ENCODE measurements around the gene PTBP3.
A peak's percentile ranks its signal among the peaks of the same experiment; 100 is the strongest.
"Not testable (repeated sequence)": the region's sequence is repeated elsewhere in the genome, so short reads cannot be mapped to it uniquely, and the experiment has no call there.

Gene PTBP3, protein sequence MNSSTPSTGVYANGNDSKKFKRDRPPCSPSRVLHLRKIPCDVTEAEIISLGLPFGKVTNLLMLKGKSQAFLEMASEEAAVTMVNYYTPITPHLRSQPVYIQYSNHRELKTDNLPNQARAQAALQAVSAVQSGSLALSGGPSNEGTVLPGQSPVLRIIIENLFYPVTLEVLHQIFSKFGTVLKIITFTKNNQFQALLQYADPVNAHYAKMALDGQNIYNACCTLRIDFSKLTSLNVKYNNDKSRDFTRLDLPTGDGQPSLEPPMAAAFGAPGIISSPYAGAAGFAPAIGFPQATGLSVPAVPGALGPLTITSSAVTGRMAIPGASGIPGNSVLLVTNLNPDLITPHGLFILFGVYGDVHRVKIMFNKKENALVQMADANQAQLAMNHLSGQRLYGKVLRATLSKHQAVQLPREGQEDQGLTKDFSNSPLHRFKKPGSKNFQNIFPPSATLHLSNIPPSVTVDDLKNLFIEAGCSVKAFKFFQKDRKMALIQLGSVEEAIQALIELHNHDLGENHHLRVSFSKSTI

GRCh38 chr9:112332977-112333638 is at the start of gene PTBP3:
TSS of gene PTBP3 (minus strand) at chr9:112333619. CDS start at chr9:112297865, 35,754 bp downstream.
- peak; percentile 83 for DNase-seq (ENCODE audit: low spot score)

DNA sequence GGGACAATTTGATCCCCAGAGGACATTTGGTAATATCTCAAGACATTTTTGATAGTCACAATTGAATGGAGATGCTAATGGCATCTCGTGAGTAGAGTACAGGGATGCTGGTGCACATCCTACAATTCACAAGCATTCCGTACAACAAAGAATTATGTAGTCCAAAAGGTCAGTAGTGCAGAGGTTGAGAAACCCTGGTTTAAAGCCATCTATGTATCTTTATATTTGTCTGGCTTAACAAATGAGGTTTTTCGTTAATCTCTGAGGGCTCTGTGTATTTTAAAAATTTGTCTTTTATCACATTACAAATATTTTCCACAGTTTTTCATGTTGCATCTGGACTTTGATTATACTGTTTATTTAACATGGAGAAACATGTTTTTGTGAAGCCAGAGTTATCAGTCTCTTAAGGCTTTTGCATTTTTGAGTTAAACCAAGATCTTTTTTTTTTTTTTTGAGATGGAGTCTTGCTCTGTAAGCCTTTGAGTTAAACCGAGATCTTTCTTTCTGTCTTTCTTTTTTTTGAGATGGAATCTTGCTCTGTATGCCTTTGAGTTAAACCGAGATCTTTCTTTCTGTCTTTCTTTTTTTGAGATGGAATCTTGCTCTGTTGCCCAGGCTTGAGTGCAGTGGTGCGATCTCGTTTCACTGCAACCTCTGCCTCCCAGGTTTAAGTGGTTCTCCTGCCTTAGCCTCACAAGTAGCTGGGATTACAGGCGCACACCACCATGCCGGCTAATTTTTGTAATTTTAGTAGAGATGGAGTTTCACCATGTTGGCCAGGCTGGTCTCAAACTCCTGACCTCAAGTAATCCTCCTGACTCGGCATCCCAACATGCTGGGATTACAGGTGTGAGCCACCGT is 49.3 kb upstream of the PTBP3 start:
- DNase-seq (ENCODE audit: low spot score): no peak

GRCh38 chr9:112382066-112382465 is 48.6 kb upstream of the PTBP3 start:
- DNase-seq (ENCODE audit: low spot score): no peak

- DNase-seq (ENCODE audit: low spot score): peak; percentile 23
These were observed 47.4 kb upstream of the PTBP3 start for GRCh38 chr9:112380825-112381221.

DNA sequence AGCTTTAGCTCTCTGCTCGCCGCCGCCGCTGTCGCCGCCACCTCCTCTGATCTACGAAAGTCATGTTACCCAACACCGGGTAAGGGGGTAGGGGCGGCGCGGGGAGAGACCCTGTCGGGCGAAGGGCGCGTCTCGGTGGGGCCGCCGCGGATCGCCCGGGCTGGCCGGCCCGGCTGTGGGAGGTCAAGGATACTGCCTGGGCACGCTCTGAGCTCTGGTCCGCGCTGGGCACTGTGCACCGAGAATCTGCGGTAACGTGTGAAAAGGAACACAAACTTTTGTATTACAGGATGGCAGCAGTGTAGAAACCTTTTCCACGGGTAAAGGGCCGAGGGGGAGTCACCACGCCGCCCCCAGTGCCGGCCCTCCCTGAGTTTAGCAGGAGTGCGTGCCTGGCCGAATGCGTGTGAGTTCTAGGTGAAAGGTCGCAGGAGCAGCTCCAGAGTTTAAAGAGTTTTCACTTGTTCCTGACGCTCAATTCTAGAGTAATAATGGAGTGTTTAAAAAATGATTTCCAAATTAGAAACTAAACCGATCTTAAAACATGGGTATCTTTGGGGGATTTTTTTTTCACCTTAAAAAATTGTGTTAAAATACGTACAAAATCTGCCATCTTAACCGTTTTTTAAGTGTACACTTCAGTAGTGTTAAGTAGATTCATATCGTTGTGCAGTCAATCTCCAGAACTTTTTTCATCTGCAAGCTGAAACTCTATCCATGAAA is 46.8 kb upstream of the PTBP3 start, which contains the start of gene HSDL2:
Gene HSDL2, plus strand, starts transcription at position 7 of the 723 bp plus-strand sequence. Its CDS starts 56 bp downstream, at position 63.
- DNase-seq (ENCODE audit: low spot score): peak; percentile 21

GRCh38 chr9:112379177-112380101 is 46.0 kb upstream of the PTBP3 start:
- DNase-seq (ENCODE audit: low spot score): peak; percentile 96

GRCh38 chr9:112378328-112379176 is 45.1 kb upstream of the PTBP3 start:
- no peak for DNase-seq (ENCODE audit: low spot score)

DNA sequence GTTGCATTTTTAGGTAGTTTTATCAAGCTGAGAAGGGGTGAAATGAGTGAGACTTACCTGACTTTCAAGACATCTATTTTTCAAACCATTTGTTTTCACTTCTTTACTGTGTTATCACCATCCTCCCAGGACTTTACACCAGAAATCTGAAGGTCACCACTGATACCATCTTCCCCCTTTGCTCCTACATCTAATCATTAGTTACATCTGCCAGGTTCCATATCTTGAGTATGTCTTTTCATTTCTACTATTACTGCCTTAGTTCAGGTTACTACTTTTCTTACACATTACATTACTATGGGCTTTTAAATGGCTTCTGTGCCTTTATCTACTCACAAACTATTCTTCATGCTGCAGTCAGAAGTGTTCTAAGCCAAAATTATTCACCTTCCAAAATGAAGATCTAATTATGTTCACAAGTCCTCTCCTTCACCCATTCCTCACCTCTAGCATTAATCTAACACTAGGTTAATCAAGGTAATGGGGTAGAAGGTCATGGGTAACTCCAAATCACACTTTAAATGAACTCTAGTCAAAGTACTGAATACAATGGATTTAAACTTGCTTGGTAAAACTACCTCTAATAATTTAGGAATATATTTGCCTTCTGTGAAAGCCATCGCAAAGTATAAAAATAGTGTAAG is 44.4 kb upstream of the PTBP3 start:
- DNase-seq (ENCODE audit: low spot score): no peak

DNA sequence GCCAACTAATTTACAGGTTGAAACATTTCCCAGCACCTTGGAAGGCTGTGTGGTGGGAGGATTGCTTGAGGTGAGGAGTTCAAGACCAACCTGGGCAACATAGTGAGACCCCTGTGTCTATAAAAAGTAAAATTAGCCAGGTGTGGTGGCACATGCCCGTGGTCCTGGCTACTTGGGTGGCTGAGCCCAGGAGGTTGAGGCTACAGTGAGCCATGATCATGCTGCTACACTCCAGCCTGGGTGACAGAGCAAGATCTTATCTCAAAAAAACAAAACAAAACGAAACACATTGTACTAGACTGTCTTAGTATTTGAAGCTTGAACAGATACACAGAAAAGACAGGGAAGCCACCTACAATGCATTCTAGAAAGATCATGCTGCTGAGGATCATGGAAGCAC is 43.7 kb upstream of the PTBP3 start:
- no peak for DNase-seq (ENCODE audit: low spot score)

GRCh38 chr9:112375361-112375760 is 41.9 kb upstream of the PTBP3 start:
- DNase-seq (ENCODE audit: low spot score): no peak

GRCh38 chr9:112374232-112374631 is 40.8 kb upstream of the PTBP3 start:
- not testable (repeated sequence) for DNase-seq (ENCODE audit: low spot score)

DNA sequence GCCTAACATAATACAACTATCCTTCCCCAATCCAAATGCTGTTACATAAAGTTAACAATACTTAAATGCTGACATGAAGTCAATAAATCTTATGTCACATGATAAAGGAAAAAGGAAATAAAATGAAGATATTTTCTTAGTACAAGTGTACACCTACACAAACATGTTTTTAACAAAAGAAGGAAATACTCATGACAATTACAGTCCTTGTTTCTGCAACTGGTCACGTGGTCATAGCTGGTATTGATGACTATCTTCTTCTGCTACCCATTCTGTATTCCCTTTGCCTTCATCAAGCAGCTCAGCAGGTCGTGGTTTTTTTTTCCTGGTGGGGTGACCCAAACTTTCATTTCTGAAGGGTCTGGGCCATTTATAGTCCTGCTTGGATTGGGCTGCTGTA is 40.2 kb upstream of the PTBP3 start:
- not testable (repeated sequence) for DNase-seq (ENCODE audit: low spot score)

DNA sequence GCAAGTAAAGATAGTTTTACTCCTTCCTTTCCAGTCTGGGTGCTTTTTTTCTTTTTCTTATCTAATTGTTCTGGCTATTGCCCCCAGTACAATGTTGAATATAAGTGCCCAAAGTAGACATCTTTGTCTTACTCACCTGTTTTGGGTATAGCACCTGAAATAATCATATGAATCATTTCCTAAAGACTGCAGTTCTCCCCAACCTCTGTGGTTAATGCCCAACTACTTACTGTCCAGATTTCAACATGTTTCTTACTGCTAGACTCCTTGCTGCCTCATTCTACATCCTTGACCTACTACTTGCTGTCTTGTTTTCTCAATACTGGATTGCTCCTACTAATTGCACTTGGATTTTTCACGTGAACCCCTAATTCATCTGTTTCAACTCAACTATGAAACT is 37.6 kb upstream of the PTBP3 start:
- DNase-seq (ENCODE audit: low spot score): no peak

- no peak for DNase-seq (ENCODE audit: low spot score)
These were observed 36.4 kb upstream of the PTBP3 start for GRCh38 chr9:112369817-112370216.

GRCh38 chr9:112367465-112367864 is 34.0 kb upstream of the PTBP3 start:
- DNase-seq (ENCODE audit: low spot score): no peak

DNA sequence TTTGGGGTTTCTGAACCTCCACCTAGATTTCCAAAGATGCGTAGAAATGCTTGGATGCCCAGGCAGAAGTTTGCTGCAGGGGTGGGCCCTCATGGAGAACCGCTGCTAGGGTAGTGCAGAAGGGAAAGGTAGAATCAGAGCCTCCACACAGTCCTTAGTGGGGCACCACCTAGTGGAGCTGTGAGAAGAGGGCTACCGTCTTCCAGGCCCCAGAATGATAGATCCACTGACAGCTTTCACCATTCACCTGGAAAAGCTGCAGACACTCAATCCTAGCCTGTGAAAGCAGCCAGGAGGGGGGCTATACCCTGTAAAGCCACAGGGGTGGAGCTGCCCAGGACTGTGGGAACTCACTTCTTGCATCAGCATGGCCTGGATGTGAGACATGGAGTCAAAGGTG is 33.2 kb upstream of the PTBP3 start:
- no peak for DNase-seq (ENCODE audit: low spot score)

GRCh38 chr9:112365257-112365656 is 31.8 kb upstream of the PTBP3 start:
- not testable (repeated sequence) for DNase-seq (ENCODE audit: low spot score)

- no peak for DNase-seq (ENCODE audit: low spot score)
These were observed 31.3 kb upstream of the PTBP3 start for GRCh38 chr9:112364761-112365160.

DNA sequence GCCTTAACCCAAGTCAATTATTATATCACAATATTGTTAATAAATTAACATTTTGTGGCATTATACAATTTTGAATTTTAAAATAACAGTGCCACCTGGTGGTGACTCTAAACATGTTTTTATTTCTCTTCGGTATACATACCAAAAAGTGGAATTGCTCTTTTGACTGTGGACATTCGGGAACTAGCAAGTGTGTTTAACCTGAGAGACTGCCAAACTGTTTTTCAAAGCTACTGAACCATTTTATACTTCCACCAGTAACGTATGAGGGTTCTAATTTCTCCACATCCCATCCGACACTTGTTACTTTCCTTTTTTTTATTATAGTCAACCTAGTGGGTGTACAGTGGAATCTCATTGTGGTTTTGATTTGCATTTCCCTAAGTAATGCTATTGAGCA is 28.2 kb upstream of the PTBP3 start:
- DNase-seq (ENCODE audit: low spot score): no peak

All from germinal center (tissue), 1 donor.